Measurements from ENCODE around the gene CLDN6.

- TF ChIP-seq TCF7L2 (IDR thresholded peaks at IDR 0.05; ENCODE audit: borderline replicate concordance, extremely low read depth, insufficient read depth, insufficient read length) (no peak), CTCF (IDR thresholded peaks at IDR 0.05 in 2 of 3, conservative IDR thresholded peaks at IDR 0.05 in 1 of 3; ENCODE audit: borderline replicate concordance in 1 of 3, insufficient read depth in 1 of 3, low read depth in 2 of 3, low read length in 2 of 3) (no peak), ZFX (IDR thresholded peaks at IDR 0.05) (no peak), RAD21 (IDR thresholded peaks at IDR 0.05; ENCODE audit: low read depth) (no peak), ATF3 (IDR thresholded peaks at IDR 0.05) (no peak), CEBPB (IDR thresholded peaks at IDR 0.05; ENCODE audit: low read depth) (no peak), EZH2phosphoT487 (IDR thresholded peaks at IDR 0.05; ENCODE audit: borderline replicate concordance) (no peak), POLR2A (IDR thresholded peaks at IDR 0.05; ENCODE audit: borderline replicate concordance, extremely low read depth, insufficient read depth, insufficient read length) (no peak), EZH2 (IDR thresholded peaks at IDR 0.05) (no peak), REST (IDR thresholded peaks at IDR 0.05; ENCODE audit: low read depth) (no peak), ELF1 (IDR thresholded peaks at IDR 0.05; ENCODE audit: borderline replicate concordance, low read depth) (no peak), MAX (IDR thresholded peaks at IDR 0.05) (no peak), FOSL1 (IDR thresholded peaks at IDR 0.05; ENCODE audit: low read depth) (no peak)
These were observed 18.2 kb upstream of the CLDN6 start for GRCh38 chr16:3035972-3036725.

Data from HCT116 (cell line).